Measurements from ENCODE around the gene CDCA5. TPM values are rescaled to one million over a fixed set of nuclear protein-coding genes. Genes with fewer than 3 reads are reported as not detected.

CDCA5 gene
- total and polyA plus RNA-seq, 2 experiments from 2014 or later, result 6.4 to 7.9 TPM

- Histone ChIP-seq H2AFZ (no peak overlapping the region), H3K4me3 (no peak overlapping the region), H3K9me2 (replicated peaks; ENCODE audit: insufficient read depth) (no peaks in the 10 kb centered on the region), H3K4me2 (peak overlapping the region; percentile 87), H3K27ac (no peak overlapping the region), H3K9me3 (ENCODE audit: low read depth) (no peaks in the 10 kb centered on the region), H3K36me3 (replicated peaks; ENCODE audit: insufficient read depth, low read depth) (no peaks in the 10 kb centered on the region), H3K4me1 (ENCODE audit: insufficient read depth) (peaks cover 28% of the 10 kb centered on the region), H3K27me3 (no peaks in the 10 kb centered on the region), H3K79me2 (peaks cover 56% of the 10 kb centered on the region), H4K20me1 (ENCODE audit: insufficient read depth, poor library complexity, severe bottlenecking) (no peaks in the 10 kb centered on the region)
- TF ChIP-seq CTCF (IDR thresholded peaks at IDR 0.05; ENCODE audit: poor library complexity) (no peak), EZH2 (IDR thresholded peaks at IDR 0.05; ENCODE audit: borderline replicate concordance) (no peak), EZH2phosphoT487 (IDR thresholded peaks at IDR 0.05; ENCODE audit: low read depth, severe bottlenecking, unreplicated experiment) (no peak)
- 97% methylated on average over 21 of the region's 21 CpGs for WGBS (ENCODE audit: low lambda C conversion rate, missing lambda C conversion rate)
- no peak for DNase-seq (ENCODE audit: low spot score)
Measured at GRCh38 chr11:65115361-65116082, 31.7 kb upstream of the CDCA5 start.

- Histone ChIP-seq H3K27me3 (no peaks in the 10 kb centered on the region), H3K79me2 (peaks cover 48% of the 10 kb centered on the region), H3K4me3 (no peak overlapping the region), H3K9me2 (replicated peaks; ENCODE audit: insufficient read depth) (no peaks in the 10 kb centered on the region), H2AFZ (no peak overlapping the region), H3K27ac (no peak overlapping the region), H3K4me1 (ENCODE audit: insufficient read depth) (peaks cover 27% of the 10 kb centered on the region), H3K36me3 (replicated peaks; ENCODE audit: insufficient read depth, low read depth) (no peaks in the 10 kb centered on the region), H3K4me2 (no peak overlapping the region), H4K20me1 (ENCODE audit: insufficient read depth, poor library complexity, severe bottlenecking) (no peaks in the 10 kb centered on the region), H3K9me3 (ENCODE audit: low read depth) (no peaks in the 10 kb centered on the region)
- no peak for DNase-seq (ENCODE audit: low spot score)
- 93% methylated on average over 11 of the region's 11 CpGs for WGBS (ENCODE audit: low lambda C conversion rate, missing lambda C conversion rate)
- no peak for TF ChIP-seq CTCF (IDR thresholded peaks at IDR 0.05; ENCODE audit: poor library complexity)
- no peak for TF ChIP-seq EZH2phosphoT487 (IDR thresholded peaks at IDR 0.05; ENCODE audit: low read depth, severe bottlenecking, unreplicated experiment)
- TF ChIP-seq EZH2 (IDR thresholded peaks at IDR 0.05; ENCODE audit: borderline replicate concordance), result no peak
Measured at GRCh38 chr11:65114538-65115171, 30.8 kb upstream of the CDCA5 start.

GRCh38 chr11:65113839-65114238 is 30.0 kb upstream of the CDCA5 start:
- no peak overlapping the region for H3K4me3 ChIP-seq
- H3K4me1 ChIP-seq (ENCODE audit: insufficient read depth), result peaks cover 27% of the 10 kb centered on the region

GRCh38 chr11:65113361-65113756 is 29.5 kb upstream of the CDCA5 start:
- Histone ChIP-seq H3K4me1 (ENCODE audit: insufficient read depth) (peaks cover 27% of the 10 kb centered on the region), H3K4me2 (peak overlapping the region; percentile 99), H3K9me2 (replicated peaks; ENCODE audit: insufficient read depth) (no peaks in the 10 kb centered on the region), H3K79me2 (peaks cover 41% of the 10 kb centered on the region), H3K27ac (peak overlapping the region; percentile 57), H3K36me3 (replicated peaks; ENCODE audit: insufficient read depth, low read depth) (no peaks in the 10 kb centered on the region), H3K9me3 (ENCODE audit: low read depth) (no peaks in the 10 kb centered on the region), H2AFZ (peak overlapping the region; percentile 43), H4K20me1 (ENCODE audit: insufficient read depth, poor library complexity, severe bottlenecking) (no peaks in the 10 kb centered on the region), H3K4me3 (peak overlapping the region; percentile 75), H3K27me3 (no peaks in the 10 kb centered on the region)
- DNase-seq (ENCODE audit: low spot score), result no peak
- TF ChIP-seq EZH2 (IDR thresholded peaks at IDR 0.05; ENCODE audit: borderline replicate concordance), result no peak
- no peak for TF ChIP-seq CTCF (IDR thresholded peaks at IDR 0.05; ENCODE audit: poor library complexity)
- TF ChIP-seq EZH2phosphoT487 (IDR thresholded peaks at IDR 0.05; ENCODE audit: low read depth, severe bottlenecking, unreplicated experiment), result no peak
- WGBS (ENCODE audit: low lambda C conversion rate, missing lambda C conversion rate), result 26% methylated on average over 13 of the region's 14 CpGs

More at GRCh38 chr11:65113839-65114238, 30.0 kb upstream of the CDCA5 start:
- Histone ChIP-seq H3K9me3 (ENCODE audit: low read depth) (no peaks in the 10 kb centered on the region), H3K9me2 (replicated peaks; ENCODE audit: insufficient read depth) (no peaks in the 10 kb centered on the region), H3K36me3 (replicated peaks; ENCODE audit: insufficient read depth, low read depth) (no peaks in the 10 kb centered on the region), H3K4me2 (peak overlapping the region; percentile 99), H3K79me2 (peaks cover 43% of the 10 kb centered on the region), H3K27me3 (no peaks in the 10 kb centered on the region), H4K20me1 (ENCODE audit: insufficient read depth, poor library complexity, severe bottlenecking) (no peaks in the 10 kb centered on the region), H3K27ac (no peak overlapping the region), H2AFZ (no peak overlapping the region)
- no peak for TF ChIP-seq EZH2phosphoT487 (IDR thresholded peaks at IDR 0.05; ENCODE audit: low read depth, severe bottlenecking, unreplicated experiment)
- WGBS (ENCODE audit: low lambda C conversion rate, missing lambda C conversion rate), result 90% methylated on average over 6 of the region's 6 CpGs
- no peak for DNase-seq (ENCODE audit: low spot score)
